Right renal cortex interstitium (tissue), 3 donors: Measurements from ENCODE around the gene ASB4. TPM values are rescaled to one million over a fixed set of nuclear protein-coding genes. Genes with fewer than 3 reads are reported as not detected.
"Not testable (repeated sequence)": the region's sequence is repeated elsewhere in the genome, so short reads cannot be mapped to it uniquely, and the experiment has no call there.

Experiments
- DNase-seq, 3 donors: peaks; one replicate each; pipeline ENCODE4 v3.0.0-alpha.2; 2013; ENCODE audit warnings: low read depth in 3 of 3, low spot score in 2 of 3
- polyA plus RNA-seq, 3 donors: library from polyadenylated mRNA; unstranded; fragments of 120-200 nt; gene quantifications; one replicate each; pipeline ENCODE4 v1.2.1, GENCODE V29; 2013; ENCODE audit not compliant: insufficient read length in 3 of 3

The ASB4 gene
- polyA plus RNA-seq, 3 donors: 0.06 to 0.24 (median 0.15) TPM

GRCh38 chr7:95547361-95548348 lies 61.9 kb downstream of the ASB4 start:
- no peak for DNase-seq

GRCh38 chr7:95549818-95550529 lies 64.2 kb downstream of the ASB4 start:
- no peak for DNase-seq

GRCh38 chr7:95550546-95550945 lies 64.8 kb downstream of the ASB4 start:
- no peak for DNase-seq

GRCh38 chr7:95552010-95552926 lies 66.5 kb downstream of the ASB4 start:
- DNase-seq: not testable (repeated sequence)

GRCh38 chr7:95553939-95554338 lies 68.2 kb downstream of the ASB4 start:
- DNase-seq: no peak

- no peak for DNase-seq
These were observed 71.0 kb downstream of the ASB4 start for GRCh38 chr7:95556777-95557176.

GRCh38 chr7:95558864-95559263 lies 73.1 kb downstream of the ASB4 start:
- no peak for DNase-seq

- DNase-seq: no peak
These were observed 74.9 kb downstream of the ASB4 start for GRCh38 chr7:95560674-95561073.

- DNase-seq: no peak
These were observed 84.0 kb downstream of the ASB4 start for GRCh38 chr7:95569720-95570119.

- no peak for DNase-seq
These were observed 91.4 kb downstream of the ASB4 start for GRCh38 chr7:95577137-95577536.

GRCh38 chr7:95578299-95578855 lies 92.6 kb downstream of the ASB4 start:
- no peak for DNase-seq

- DNase-seq: no peak
These were observed 93.6 kb downstream of the ASB4 start for GRCh38 chr7:95579318-95579717.

GRCh38 chr7:95581467-95581866 lies 95.7 kb downstream of the ASB4 start:
- no peak for DNase-seq

- no peak for DNase-seq
These were observed 97.0 kb downstream of the ASB4 start for GRCh38 chr7:95582578-95583293.

GRCh38 chr7:95583834-95584621 lies 98.3 kb downstream of the ASB4 start:
- DNase-seq: no peak

GRCh38 chr7:95584769-95585425 lies 99.2 kb downstream of the ASB4 start:
- DNase-seq: no peak

- no peak for DNase-seq
These were observed 99.7 kb downstream of the ASB4 start for GRCh38 chr7:95585426-95585789.

- DNase-seq: no peak
These were observed 101.2 kb downstream of the ASB4 start for GRCh38 chr7:95586951-95587301.

- DNase-seq: no peak
These were observed 103.3 kb downstream of the ASB4 start for GRCh38 chr7:95589031-95589430.
